ENCODE data around the gene C14orf132. TPM values are rescaled to one million over a fixed set of nuclear protein-coding genes. Genes with fewer than 3 reads are reported as not detected.

Gene C14orf132
- total and polyA plus RNA-seq, 2 of the 4 experiments (the other 2 are of a cell fraction): 6.3 to 13.5 TPM

DNA sequence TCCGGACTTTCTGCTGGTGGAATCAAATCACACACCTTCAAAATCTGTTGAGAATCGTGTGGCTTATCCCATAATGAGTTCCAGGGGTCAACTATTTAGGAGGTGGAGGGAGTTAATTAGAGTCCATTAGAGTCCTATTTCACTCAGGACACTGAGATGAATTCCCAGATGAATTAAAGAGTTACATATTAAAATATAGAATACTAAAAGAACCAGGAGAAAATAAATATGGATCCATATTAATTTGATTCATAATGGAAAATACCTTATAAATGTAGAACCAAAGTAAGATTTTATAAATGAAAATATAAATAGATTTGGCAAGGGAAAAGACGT is 44.6 kb upstream of the C14orf132 start:
- in situ Hi-C loops (cut with MboI; ENCODE audit: low sequenced_read_pairs): loop anchor here (10.0 to 25.0 kb wide), 3 partner anchors 440 to 1307 kb away; no protein-coding TSS in a partner anchor
- dilution Hi-C loops (cut with HindIII; ENCODE audit: low sequenced_read_pairs, unreplicated experiment): no loop called here
- no peak for ATAC-seq (ENCODE audit: low read depth)

More for the DNA sequence above, 44.6 kb upstream of the C14orf132 start:
- Histone ChIP-seq H3K4ac (ENCODE audit: low read depth, low read length) (no peak overlapping the region), H4K20me1 (ENCODE audit: insufficient read depth, low read length) (no peaks in the 10 kb centered on the region), H2BK15ac (ENCODE audit: low read depth, low read length) (no peak overlapping the region), H3K56ac (ENCODE audit: extremely low read depth, insufficient read depth, low read length) (no peak overlapping the region), H3K27ac (ENCODE audit: insufficient read depth, low read length) (no peak overlapping the region), H3K27me3 (ENCODE audit: control insufficient read depth, insufficient read depth, low read length) (peaks cover 18% of the 10 kb centered on the region), H2AK9ac (replicated peaks; ENCODE audit: low read depth, low read length, poor library complexity) (no peak overlapping the region), H4K91ac (ENCODE audit: insufficient read depth, low read depth, low read length) (no peak overlapping the region), H2AFZ (replicated peaks; ENCODE audit: low read length, poor library complexity) (no peak overlapping the region), H2AK5ac (ENCODE audit: low read depth, low read length) (no peak overlapping the region), H3K4me1 (ENCODE audit: control insufficient read depth, insufficient read depth, low read length) (no peaks in the 10 kb centered on the region), H2BK20ac (ENCODE audit: low read depth, low read length) (no peak overlapping the region), H4K5ac (ENCODE audit: low read depth, low read length) (no peak overlapping the region), H4K8ac (ENCODE audit: low read depth in 2 of 2, low read length in 2 of 2) (no peak overlapping the region), H3K79me1 (ENCODE audit: low read depth in 1 of 2, low read length in 2 of 2) (no peaks in the 10 kb centered on the region), H3K9me1 (ENCODE audit: insufficient read depth, low read length) (no peaks in the 10 kb centered on the region), H3K36me3 (ENCODE audit: control insufficient read depth, insufficient read depth, low read length) (no peaks in the 10 kb centered on the region), H2BK5ac (ENCODE audit: low read depth, low read length, poor library complexity, severe bottlenecking) (no peak overlapping the region), H3K4me2 (ENCODE audit: low read depth, low read length) (no peak overlapping the region), H2BK120ac (ENCODE audit: low read depth, low read length) (no peak overlapping the region), H3K9ac (ENCODE audit: low read depth, low read length) (no peak overlapping the region), H3K23ac (ENCODE audit: low read depth, low read length) (no peak overlapping the region), H3K4me3 (ENCODE audit: insufficient read depth, low read depth, low read length) (no peak overlapping the region), H3K14ac (replicated peaks; ENCODE audit: low read depth, low read length) (no peak overlapping the region), H3K9me3 (ENCODE audit: control insufficient read depth, insufficient read depth, low read length) (peaks cover 2% of the 10 kb centered on the region; the same call in 1 of the 2 replicates), H3K18ac (ENCODE audit: low read depth, low read length) (no peak overlapping the region)
- WGBS, 2 experiments (ENCODE audit: extremely low coverage in 2 of 2, insufficient read length in 1 of 2): no CpG with 5 or more reads among the region's 3 CpGs
- TF ChIP-seq POLR2A (IDR thresholded peaks at IDR 0.05; ENCODE audit: low read depth, low read length): no peak
- TF ChIP-seq, protein P1, sequence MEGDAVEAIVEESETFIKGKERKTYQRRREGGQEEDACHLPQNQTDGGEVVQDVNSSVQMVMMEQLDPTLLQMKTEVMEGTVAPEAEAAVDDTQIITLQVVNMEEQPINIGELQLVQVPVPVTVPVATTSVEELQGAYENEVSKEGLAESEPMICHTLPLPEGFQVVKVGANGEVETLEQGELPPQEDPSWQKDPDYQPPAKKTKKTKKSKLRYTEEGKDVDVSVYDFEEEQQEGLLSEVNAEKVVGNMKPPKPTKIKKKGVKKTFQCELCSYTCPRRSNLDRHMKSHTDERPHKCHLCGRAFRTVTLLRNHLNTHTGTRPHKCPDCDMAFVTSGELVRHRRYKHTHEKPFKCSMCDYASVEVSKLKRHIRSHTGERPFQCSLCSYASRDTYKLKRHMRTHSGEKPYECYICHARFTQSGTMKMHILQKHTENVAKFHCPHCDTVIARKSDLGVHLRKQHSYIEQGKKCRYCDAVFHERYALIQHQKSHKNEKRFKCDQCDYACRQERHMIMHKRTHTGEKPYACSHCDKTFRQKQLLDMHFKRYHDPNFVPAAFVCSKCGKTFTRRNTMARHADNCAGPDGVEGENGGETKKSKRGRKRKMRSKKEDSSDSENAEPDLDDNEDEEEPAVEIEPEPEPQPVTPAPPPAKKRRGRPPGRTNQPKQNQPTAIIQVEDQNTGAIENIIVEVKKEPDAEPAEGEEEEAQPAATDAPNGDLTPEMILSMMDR (conservative IDR thresholded peaks at IDR 0.05; ENCODE audit: low read depth, low read length): no peak
- no peak for TF ChIP-seq BHLHE40 (IDR thresholded peaks at IDR 0.05; ENCODE audit: low read depth, low read length)
- CTCF ChIA-PET: interaction anchor here (1.1 kb wide), 1 partner anchor 432 kb away, joined by 4 read pairs; no protein-coding TSS in a partner anchor
- no TSS peak for BruUV-seq (replicated peaks)
- no peak for DNase-seq
- intact Hi-C loops (cut with micrococcal nuclease): loop anchor here (1.0 to 10.0 kb wide), 7 partner anchors 210 to 1570 kb away; partner anchors contain the start of gene BDKRB2
- POLR2A ChIA-PET (ENCODE audit: unreplicated experiment): no interaction called here
